ENCODE results near the gene MAZ. TPM values are rescaled to one million over a fixed set of nuclear protein-coding genes. Genes with fewer than 3 reads are reported as not detected.

The MAZ gene
- total RNA-seq, 1 donor from 2014 or later = 218 TPM

DNA sequence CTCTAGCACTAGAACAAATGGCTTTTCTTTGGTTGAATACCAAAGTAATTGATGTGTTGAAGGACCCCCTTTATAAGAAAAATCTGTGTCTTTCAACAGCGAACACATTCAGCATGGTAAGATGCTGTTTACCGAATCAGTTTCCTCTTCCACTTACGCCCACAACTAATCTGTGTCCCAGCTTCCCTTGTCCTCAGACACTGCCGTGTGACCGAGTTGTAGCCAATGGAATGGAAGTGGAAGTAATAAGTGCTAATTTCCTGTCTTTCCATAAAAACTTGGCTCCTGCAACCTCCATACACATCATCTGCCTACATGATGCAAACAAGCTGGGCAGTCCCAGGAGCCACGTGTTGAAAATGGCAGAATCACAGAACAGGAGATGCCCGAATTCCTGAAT is 46.3 kb downstream of the MAZ start:
- no peak for DNase-seq (ENCODE audit: low read depth)

DNA sequence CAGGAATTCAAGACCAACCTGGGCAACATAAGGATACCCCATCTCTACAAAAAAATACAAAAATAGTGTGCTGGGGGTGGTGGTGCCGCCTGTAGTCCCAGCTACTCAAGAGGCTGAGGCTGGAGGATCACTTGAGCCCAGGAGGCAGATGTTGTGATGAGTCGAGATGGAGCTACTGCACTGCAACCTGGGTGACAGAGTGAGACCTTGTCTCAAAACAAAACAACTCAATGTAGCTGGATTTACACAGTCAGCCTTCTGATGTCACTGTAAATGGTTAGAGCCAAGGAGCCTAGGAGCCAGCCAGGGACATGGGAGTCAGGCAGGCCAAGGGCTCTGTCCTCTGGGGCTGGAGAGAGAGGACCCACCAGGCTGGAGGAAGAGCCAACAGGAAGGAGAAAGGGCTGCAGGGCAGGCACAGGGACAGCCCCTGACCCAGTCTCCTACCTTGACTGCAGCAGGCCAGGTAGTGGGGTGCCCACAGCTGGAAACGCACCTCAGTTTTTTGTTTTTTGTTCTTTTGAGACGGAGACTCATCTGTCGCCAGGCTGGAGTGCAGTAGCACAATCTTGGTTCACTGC is 48.3 kb downstream of the MAZ start:
- no peak for DNase-seq (ENCODE audit: low read depth)

DNA sequence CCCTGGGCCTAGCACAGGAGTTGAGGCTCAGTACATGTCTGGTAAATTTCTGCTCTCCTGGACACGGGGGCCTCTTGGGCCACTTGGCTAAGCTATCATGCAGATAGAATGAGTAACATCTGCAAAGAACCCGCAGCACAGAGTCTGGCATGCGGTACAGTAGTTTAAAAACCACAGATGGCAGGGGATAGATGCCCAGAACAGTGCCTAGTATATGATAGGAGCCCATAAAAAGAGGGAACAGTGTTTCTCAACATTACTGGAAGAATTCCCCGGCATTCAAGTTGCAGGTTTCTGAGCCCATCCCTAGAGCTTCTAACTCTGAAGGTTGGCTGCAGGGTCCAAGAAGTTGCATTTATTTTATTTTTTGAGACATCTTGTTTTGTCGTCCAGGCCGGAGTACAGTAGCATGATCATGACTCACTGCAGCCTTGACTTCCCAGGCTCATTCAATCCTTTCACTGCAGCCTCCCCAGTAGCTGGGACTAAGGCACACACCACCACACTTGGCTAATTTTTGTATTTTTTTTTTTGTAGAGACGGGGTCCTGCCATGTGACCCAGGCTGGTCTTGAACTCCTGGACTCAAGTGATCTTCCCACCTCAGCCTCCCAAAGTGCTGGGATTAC is 50.9 kb downstream of the MAZ start:
- DNase-seq (ENCODE audit: low read depth) = peak; percentile 86

DNA sequence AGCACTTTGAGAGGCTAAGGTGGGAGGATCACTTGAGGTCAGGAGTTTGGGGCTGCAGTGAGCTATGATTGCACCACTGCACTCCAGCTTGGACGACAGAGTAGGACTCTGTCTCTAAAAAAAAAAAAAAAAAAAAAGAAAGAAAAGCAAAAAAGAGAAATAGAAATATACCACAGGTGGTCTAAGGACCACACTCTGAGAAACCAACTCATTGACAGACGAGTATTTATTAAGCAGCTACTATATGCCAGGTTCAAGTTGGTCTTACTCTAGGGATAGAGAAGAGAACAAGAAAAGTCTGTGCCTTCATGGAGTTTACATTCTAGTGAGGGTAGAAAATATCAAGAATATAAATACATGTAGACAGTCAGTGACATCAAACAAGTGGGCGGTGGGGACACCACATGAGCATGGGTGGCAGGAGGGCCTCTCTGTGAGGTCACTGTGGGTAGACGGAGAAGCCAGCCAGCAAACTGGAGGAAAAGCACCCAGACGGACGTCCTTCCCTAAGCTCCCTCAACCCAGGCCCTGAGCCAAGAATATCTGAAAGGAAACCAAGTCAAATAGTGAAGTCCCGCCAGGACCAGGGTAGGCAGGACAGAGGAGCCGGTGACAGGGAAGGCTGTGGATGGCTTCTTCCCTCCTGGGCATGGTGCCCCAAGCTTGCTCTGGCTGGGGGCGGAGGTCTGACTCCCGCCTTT is 52.0 kb downstream of the MAZ start:
- DNase-seq (ENCODE audit: low read depth) = no peak

DNA sequence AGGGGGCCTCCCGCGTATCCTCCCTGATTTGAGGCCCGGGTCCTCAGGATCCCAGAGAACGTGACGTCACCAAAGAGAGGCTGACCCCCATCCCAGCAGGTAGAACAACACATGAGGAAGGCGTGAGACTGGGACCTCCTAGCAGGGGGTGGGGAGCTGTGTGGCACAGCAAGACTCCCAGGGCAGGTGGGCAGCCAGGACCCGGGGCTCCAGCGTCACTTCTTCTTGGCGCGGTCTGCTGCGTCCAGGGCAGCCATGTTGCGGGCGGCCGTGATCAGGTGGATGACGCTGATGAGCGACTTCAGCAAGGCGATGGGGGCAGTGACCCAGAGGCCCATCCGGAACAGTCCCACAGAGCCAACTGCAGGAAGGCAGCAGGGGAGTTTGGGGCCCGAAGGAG is 52.6 kb downstream of the MAZ start:
- no peak for DNase-seq (ENCODE audit: low read depth)

DNA sequence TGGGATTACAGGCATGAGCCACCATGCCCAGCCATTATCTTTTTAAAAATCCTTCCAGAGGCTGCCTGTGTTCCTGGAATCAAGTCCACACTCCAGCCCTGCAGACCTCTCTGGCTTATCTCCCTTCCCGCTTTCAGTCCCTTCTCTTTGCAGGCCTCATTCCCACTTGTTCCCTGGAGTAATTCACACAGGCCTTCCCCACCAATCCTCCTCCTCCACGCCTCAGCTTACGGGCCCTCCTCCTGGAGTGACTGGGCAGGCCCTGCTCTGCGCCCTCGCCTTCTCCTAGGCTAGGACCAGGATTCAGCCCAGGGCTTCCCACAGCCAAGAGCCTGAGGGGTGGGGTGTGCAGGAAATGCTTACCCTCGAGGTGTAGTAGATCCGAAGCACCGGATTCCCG is 53.9 kb downstream of the MAZ start:
- DNase-seq (ENCODE audit: low read depth) = no peak

Other genes starting within 250 kb of the MAZ start
- not detected in 2 replicates for gene SPN, start 143.3 kb upstream of the MAZ start, total RNA-seq
- 20.7 and 31.0 TPM in 2 replicates for gene QPRT, start 127.3 kb upstream of the MAZ start, total RNA-seq
- not detected in 2 replicates for gene C16orf54, start 60.5 kb upstream of the MAZ start, total RNA-seq
- gene ZG16, start 28.3 kb upstream of the MAZ start, total RNA-seq = not detected in 2 replicates
- 10.2 and 10.9 TPM in 2 replicates for gene KIF22, start 15.8 kb upstream of the MAZ start, total RNA-seq
- 0.83 and 3.1 TPM in 2 replicates for gene PRRT2, start 5.7 kb downstream of the MAZ start, total RNA-seq
- gene PAGR1, start 9.6 kb downstream of the MAZ start, total RNA-seq = 38.4 and 49.0 TPM in 2 replicates
- 361 and 417 TPM in 2 replicates for gene MVP, start 13.9 kb downstream of the MAZ start, total RNA-seq
- gene CDIPT, start 56.7 kb downstream of the MAZ start, total RNA-seq = 47.2 and 53.9 TPM in 2 replicates
- gene SEZ6L2, start 93.0 kb downstream of the MAZ start, total RNA-seq = 6.4 and 11.8 TPM in 2 replicates
- 3.9 and 4.0 TPM in 2 replicates for gene ASPHD1, start 94.0 kb downstream of the MAZ start, total RNA-seq
- gene KCTD13, start 119.7 kb downstream of the MAZ start, total RNA-seq = 6.8 and 9.3 TPM in 2 replicates
- 89.8 and 92.2 TPM in 2 replicates for gene TMEM219, start 155.6 kb downstream of the MAZ start, total RNA-seq
- 49.9 and 75.7 TPM in 2 replicates for gene TAOK2, start 167.3 kb downstream of the MAZ start, total RNA-seq
- 11.9 and 12.7 TPM in 2 replicates for gene HIRIP3, start 189.1 kb downstream of the MAZ start, total RNA-seq
- 43.8 and 97.6 TPM in 2 replicates for gene INO80E, start 189.7 kb downstream of the MAZ start, total RNA-seq
- not detected in 2 replicates for gene DOC2A, start 204.5 kb downstream of the MAZ start, total RNA-seq
- gene C16orf92, start 216.7 kb downstream of the MAZ start, total RNA-seq = not detected in 2 replicates
- gene TLCD3B, start 224.7 kb downstream of the MAZ start, total RNA-seq = 0.21 and 1.0 TPM in 2 replicates

Measured in myocyte (in vitro differentiated cells).